Measurements from ENCODE around the gene SOX6.

Gene SOX6

GRCh38 chr11:15965562-15966250 is 390.6 kb downstream of the SOX6 start:
- no peak for DNase-seq (ENCODE audit: low spot score)
- Mint-ChIP-seq H3K9me3 (no peaks in the 10 kb centered on the region), H3K4me1 (ENCODE audit: low read depth) (peaks cover 3% of the 10 kb centered on the region), H3K27ac (no peak overlapping the region), H3K36me3 (ENCODE audit: low read depth) (no peaks in the 10 kb centered on the region), H3K4me3 (no peak overlapping the region), H3K27me3 (ENCODE audit: low read depth) (no peaks in the 10 kb centered on the region)

- Mint-ChIP-seq H3K36me3 (ENCODE audit: low read depth) (no peaks in the 10 kb centered on the region), H3K4me1 (ENCODE audit: low read depth) (no peaks in the 10 kb centered on the region), H3K27me3 (ENCODE audit: low read depth) (no peaks in the 10 kb centered on the region), H3K4me3 (no peak overlapping the region), H3K9me3 (no peaks in the 10 kb centered on the region), H3K27ac (no peak overlapping the region)
- no peak for DNase-seq (ENCODE audit: low spot score)
Observed at GRCh38 chr11:15963266-15963665, 393.1 kb downstream of the SOX6 start.

DNA sequence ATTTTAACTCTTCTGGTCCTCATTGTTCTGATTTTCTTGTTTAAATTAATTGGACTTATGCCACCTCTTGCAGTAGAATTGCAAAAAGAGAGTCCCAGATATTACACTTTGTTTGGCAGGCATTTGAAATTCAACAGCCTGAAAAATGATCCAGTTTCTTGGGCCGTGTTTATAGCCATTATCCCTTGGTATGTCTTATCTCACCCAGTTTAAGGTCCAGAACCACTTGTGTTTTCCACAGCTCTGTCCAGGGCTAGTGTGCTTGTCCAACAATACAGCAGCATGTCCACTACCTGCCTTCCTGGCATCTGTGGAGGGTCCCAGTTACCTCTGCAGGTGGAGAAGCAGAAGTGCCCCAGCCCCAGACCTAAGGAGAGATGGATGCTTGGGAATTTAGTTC is 397.4 kb downstream of the SOX6 start:
- H3K4me3 Mint-ChIP-seq = no peak overlapping the region
- H3K27ac Mint-ChIP-seq = no peak overlapping the region
- H3K27me3 Mint-ChIP-seq (ENCODE audit: low read depth) = no peaks in the 10 kb centered on the region
- no peaks in the 10 kb centered on the region for H3K36me3 Mint-ChIP-seq (ENCODE audit: low read depth)
- no peaks in the 10 kb centered on the region for H3K9me3 Mint-ChIP-seq
- DNase-seq (ENCODE audit: low spot score) = no peak
- H3K4me1 Mint-ChIP-seq (ENCODE audit: low read depth) = no peaks in the 10 kb centered on the region

GRCh38 chr11:15957234-15957633 is 399.1 kb downstream of the SOX6 start:
- H3K9me3 Mint-ChIP-seq = no peaks in the 10 kb centered on the region
- H3K36me3 Mint-ChIP-seq (ENCODE audit: low read depth) = no peaks in the 10 kb centered on the region
- no peak overlapping the region for H3K27ac Mint-ChIP-seq
- no peaks in the 10 kb centered on the region for H3K27me3 Mint-ChIP-seq (ENCODE audit: low read depth)
- no peaks in the 10 kb centered on the region for H3K4me1 Mint-ChIP-seq (ENCODE audit: low read depth)
- no peak for DNase-seq (ENCODE audit: low spot score)
- H3K4me3 Mint-ChIP-seq = no peak overlapping the region

- Mint-ChIP-seq H3K9me3 (no peaks in the 10 kb centered on the region), H3K36me3 (ENCODE audit: low read depth) (no peaks in the 10 kb centered on the region), H3K27ac (no peak overlapping the region), H3K4me3 (no peak overlapping the region), H3K4me1 (ENCODE audit: low read depth) (no peaks in the 10 kb centered on the region), H3K27me3 (ENCODE audit: low read depth) (no peaks in the 10 kb centered on the region)
- DNase-seq (ENCODE audit: low spot score) = no peak
Observed at GRCh38 chr11:15956302-15956701, 400.0 kb downstream of the SOX6 start.

DNA sequence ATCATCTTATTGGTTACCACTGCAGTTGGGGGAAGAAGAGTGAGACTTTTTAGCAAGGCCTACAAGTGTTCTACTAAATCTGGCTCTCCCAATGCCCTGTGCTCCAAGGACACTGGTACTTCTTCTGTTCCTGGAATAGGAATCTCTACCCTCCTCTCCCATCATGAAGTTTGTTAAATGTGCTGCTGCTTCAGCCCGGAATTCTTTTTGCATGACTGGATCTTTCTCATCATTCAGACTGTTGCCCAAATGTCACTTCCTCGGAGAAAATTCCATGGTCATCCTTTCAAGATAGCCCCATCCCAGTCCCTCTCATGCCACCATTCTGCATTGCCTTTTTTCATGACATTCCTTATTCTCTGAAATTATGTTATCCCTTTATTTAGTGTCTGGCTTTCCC is 400.8 kb downstream of the SOX6 start:
- no peak overlapping the region for H3K4me3 Mint-ChIP-seq
- no peaks in the 10 kb centered on the region for H3K36me3 Mint-ChIP-seq (ENCODE audit: low read depth)
- DNase-seq (ENCODE audit: low spot score) = no peak
- no peak overlapping the region for H3K27ac Mint-ChIP-seq
- H3K27me3 Mint-ChIP-seq (ENCODE audit: low read depth) = no peaks in the 10 kb centered on the region
- no peaks in the 10 kb centered on the region for H3K4me1 Mint-ChIP-seq (ENCODE audit: low read depth)
- H3K9me3 Mint-ChIP-seq = no peaks in the 10 kb centered on the region

GRCh38 chr11:15947681-15948648 is 408.4 kb downstream of the SOX6 start:
- Mint-ChIP-seq H3K4me1 (ENCODE audit: low read depth) (no peaks in the 10 kb centered on the region), H3K27me3 (ENCODE audit: low read depth) (no peaks in the 10 kb centered on the region), H3K27ac (no peak overlapping the region), H3K9me3 (peaks cover 5% of the 10 kb centered on the region), H3K36me3 (ENCODE audit: low read depth) (no peaks in the 10 kb centered on the region), H3K4me3 (no peak overlapping the region)
- DNase-seq (ENCODE audit: low spot score) = no peak

DNA sequence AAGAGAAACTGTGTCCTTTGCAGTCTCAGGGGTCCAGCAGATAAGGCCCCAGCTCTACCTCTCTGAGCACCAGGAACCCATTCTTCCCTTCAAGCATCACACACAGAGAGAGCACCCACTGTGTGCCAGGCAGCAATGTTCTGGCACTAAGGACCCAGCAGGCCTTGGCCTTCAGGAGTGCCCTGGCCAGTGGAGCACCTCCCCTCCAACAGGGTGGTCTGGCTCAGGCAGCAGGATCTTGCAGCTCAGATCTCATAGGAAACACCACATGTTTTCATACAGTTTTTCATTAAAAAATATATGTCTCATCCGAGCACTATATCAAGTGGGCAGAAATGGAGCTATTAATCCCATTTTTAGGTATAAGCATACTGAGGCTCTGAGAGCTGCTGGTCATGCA is 410.6 kb downstream of the SOX6 start:
- Mint-ChIP-seq H3K9me3 (peaks cover 5% of the 10 kb centered on the region), H3K27ac (no peak overlapping the region), H3K4me3 (no peak overlapping the region), H3K4me1 (ENCODE audit: low read depth) (no peaks in the 10 kb centered on the region), H3K27me3 (ENCODE audit: low read depth) (no peaks in the 10 kb centered on the region), H3K36me3 (ENCODE audit: low read depth) (no peaks in the 10 kb centered on the region)
- DNase-seq (ENCODE audit: low spot score) = no peak

DNA sequence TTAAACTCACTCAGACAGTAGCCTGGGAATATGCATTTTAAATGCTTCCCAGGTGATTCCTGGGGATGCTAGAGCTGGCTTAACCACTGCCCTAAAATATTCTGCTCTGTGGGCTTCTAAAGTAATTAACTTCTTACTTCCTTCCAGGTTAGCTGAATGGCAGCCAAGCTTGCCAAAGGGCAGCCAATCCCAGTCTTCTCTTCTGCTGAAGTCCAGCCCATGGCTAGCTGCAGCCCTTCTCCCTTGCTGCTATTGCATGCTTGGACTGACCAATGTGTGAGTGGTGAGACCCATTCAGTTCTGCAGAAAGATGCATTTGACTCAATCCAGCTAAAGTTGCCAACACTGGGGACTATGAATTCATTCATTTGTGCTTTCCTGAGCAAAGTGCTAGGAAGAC is 411.9 kb downstream of the SOX6 start:
- no peaks in the 10 kb centered on the region for H3K27me3 Mint-ChIP-seq (ENCODE audit: low read depth)
- peaks cover 5% of the 10 kb centered on the region for H3K9me3 Mint-ChIP-seq
- H3K36me3 Mint-ChIP-seq (ENCODE audit: low read depth) = no peaks in the 10 kb centered on the region
- no peaks in the 10 kb centered on the region for H3K4me1 Mint-ChIP-seq (ENCODE audit: low read depth)
- no peak overlapping the region for H3K4me3 Mint-ChIP-seq
- H3K27ac Mint-ChIP-seq = no peak overlapping the region
- DNase-seq (ENCODE audit: low spot score) = no peak

DNA sequence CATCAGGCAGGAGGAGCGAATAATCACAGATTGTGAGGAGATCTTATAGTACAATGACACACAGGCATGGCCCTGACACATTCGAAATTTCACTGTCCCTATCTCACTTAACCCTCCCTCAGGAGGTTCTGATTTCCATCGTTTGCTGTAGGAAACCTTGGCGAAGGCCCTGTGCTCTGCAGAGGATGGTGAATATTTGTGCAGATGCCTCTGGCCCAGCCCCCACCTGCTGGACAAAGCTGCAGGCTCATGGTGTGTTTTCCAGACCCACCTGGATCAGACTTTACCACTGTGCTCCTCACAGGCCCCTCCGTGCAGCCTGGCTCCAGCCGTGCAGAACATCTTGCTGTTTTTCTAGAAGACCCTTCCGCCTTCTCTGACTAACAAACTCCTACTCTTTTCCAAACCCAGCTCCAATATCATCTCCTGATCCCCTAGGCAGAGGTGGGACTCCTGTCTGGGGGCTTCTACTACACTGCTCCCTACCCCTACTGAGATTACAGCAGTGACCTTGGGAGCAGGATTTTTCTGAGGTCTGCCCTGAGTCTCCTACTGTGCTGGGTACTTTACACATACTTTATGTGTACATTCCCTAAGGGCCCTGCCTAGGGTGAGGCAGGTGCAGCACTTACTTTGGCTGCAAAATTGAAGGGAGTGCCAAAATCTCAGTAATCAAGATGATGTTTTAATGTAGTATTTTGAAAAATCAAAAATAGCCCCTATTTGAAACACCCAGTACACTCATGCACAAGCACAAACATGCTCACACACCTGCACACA is 412.7 kb downstream of the SOX6 start:
- Mint-ChIP-seq H3K4me3 (no peak overlapping the region), H3K27ac (no peak overlapping the region), H3K9me3 (peaks cover 5% of the 10 kb centered on the region), H3K27me3 (ENCODE audit: low read depth) (no peaks in the 10 kb centered on the region), H3K4me1 (ENCODE audit: low read depth) (no peaks in the 10 kb centered on the region), H3K36me3 (ENCODE audit: low read depth) (no peaks in the 10 kb centered on the region)
- DNase-seq (ENCODE audit: low spot score) = no peak

DNA sequence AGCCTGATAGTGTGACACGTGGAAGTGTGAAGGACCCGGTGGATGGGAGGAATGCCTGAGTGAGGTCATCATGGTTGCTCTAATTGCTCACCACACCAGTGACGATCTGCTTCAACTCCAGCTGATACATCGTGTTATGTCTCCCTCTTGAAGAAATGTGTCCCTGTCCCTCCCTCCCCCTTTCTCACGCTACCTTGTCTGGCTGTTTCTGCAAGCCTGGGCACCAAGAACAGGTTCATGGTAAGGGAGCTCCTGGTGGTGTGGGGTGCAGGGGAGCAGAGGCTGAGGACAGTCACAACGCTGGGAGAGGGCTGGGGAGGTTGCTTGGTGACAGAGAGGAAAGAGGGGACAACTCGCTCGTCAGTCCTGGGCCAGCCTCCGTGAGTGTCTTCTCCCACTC is 413.4 kb downstream of the SOX6 start:
- no peak for DNase-seq (ENCODE audit: low spot score)
- Mint-ChIP-seq H3K27me3 (ENCODE audit: low read depth) (no peaks in the 10 kb centered on the region), H3K4me3 (no peak overlapping the region), H3K9me3 (peaks cover 5% of the 10 kb centered on the region), H3K27ac (no peak overlapping the region), H3K4me1 (ENCODE audit: low read depth) (no peaks in the 10 kb centered on the region), H3K36me3 (ENCODE audit: low read depth) (no peaks in the 10 kb centered on the region)

GRCh38 chr11:15942126-15942525 is 414.2 kb downstream of the SOX6 start:
- DNase-seq (ENCODE audit: low spot score) = no peak
- no peaks in the 10 kb centered on the region for H3K4me1 Mint-ChIP-seq (ENCODE audit: low read depth)
- H3K4me3 Mint-ChIP-seq = no peak overlapping the region
- no peaks in the 10 kb centered on the region for H3K36me3 Mint-ChIP-seq (ENCODE audit: low read depth)
- H3K27ac Mint-ChIP-seq = no peak overlapping the region
- H3K9me3 Mint-ChIP-seq = no peaks in the 10 kb centered on the region
- H3K27me3 Mint-ChIP-seq (ENCODE audit: low read depth) = no peaks in the 10 kb centered on the region

DNA sequence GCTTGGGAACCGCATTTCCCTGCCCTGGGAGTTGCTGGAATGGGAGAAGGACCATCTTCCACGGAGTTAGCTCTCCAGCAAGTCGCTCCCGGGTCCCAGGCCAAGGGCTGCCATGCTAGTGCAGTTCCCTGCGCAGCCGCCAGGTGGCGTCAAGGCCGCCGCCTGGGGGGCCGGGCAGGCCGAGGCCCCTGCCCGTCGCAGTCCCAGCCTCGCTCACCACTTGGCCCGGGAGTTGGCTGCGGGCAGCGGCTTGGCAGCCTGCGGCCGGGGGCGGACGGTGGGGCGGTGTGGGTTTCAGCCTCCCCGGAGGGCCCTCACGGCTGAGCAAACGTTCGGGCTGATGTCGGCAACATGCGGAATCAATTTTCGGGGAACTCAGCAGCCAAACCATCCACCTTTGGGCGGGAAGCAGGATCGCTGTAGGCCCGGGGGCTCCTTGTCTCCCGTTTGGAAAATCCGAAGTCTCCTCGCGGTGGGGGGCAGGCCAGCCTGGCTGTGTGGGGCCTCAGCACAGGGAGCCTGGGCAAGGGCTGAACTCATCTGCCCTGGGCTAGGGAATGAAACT is 415.1 kb downstream of the SOX6 start:
- Mint-ChIP-seq H3K4me1 (ENCODE audit: low read depth) (no peaks in the 10 kb centered on the region), H3K4me3 (no peak overlapping the region), H3K27me3 (ENCODE audit: low read depth) (no peaks in the 10 kb centered on the region), H3K27ac (no peak overlapping the region), H3K36me3 (ENCODE audit: low read depth) (no peaks in the 10 kb centered on the region), H3K9me3 (no peaks in the 10 kb centered on the region)
- DNase-seq (ENCODE audit: low spot score) = peak; percentile 5

All from T-helper 2 cell treated with Interferon-gamma antibody and Interleukin-4, amounts not matched to agents 5 μg/mL and 100 μg/mL, for 36 hours (primary cell).